Skin epidermis (tissue), 12 donors: ENCODE measurements around the gene TRIM4.
"Not testable (repeated sequence)": the region's sequence is repeated elsewhere in the genome, so short reads cannot be mapped to it uniquely, and the experiment has no call there.

Source experiments
- H3K27ac ChIP-seq, 21 experiments: fragments of 200-600 bp; sonication (generic) in 11 of 21; one replicate each; pipeline ENCODE4 v1.5.0; 2020; ENCODE audit warnings: mild to moderate bottlenecking in 3 of 21, inconsistent platforms in 2 of 21, moderate library complexity in 2 of 21
- H3K4me3 ChIP-seq, 7 experiments: fragments of 200-600 bp; sonication (generic) in 2 of 7; one replicate each; pipeline ENCODE4 v1.5.0; 2020; ENCODE audit warnings: inconsistent platforms in 2 of 7, mild to moderate bottlenecking in 2 of 7, moderate library complexity in 1 of 7

TRIM4 gene

DNA sequence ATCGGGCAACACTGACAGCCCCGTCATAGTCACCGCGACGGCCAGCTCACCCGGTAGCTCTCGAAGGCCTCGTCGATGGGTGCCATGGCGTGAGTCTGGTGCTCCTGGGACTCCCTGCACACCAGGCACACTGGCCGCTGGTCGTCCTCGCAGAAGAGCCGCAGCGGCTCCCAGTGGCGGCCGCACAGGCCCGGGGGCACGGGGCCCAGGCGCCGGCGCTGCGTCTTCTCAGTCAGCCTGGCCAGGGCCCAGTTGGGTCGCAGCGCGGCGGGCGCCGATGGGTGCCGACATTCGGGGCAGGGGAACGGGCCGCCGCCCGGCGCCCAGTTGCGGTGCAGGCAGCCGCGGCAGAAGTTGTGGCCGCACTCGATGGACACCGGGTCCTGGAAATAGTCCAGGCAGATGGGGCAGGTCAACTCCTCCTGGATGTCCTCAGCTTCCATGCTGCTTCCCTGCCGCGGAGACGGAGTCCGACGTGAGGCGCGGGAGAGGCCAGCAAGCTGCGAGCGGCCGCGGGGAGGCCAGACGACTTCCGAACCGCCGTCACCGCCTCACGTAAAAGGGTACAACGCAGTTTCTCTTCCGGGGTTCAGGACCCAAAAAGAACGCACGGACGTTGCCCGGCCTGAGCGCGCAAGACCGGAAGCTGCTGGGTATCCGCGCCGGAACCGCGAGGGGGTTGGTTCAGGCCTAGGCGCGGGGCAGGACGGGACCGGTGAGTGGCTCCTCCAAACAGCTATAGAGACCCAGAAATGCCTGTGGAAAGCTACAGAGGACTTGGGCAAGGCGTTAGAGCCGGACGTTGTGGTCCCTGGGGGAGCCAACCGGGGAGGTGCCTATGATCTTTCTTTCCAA, at the start of gene TRIM4:
TRIM4 (minus strand) TSS at position 572 of the 855 bp plus-strand sequence; CDS start at position 443, 129 bp downstream.
- peak within 1 kb of the TSS; percentile 24 to 98 (median 93) for H3K27ac ChIP-seq

GRCh38 chr7:99958564-99959227, 39.4 kb upstream of the TRIM4 start:
- Histone ChIP-seq H3K4me3 (no peak overlapping the region), H3K27ac (no peak overlapping the region)

More for the DNA sequence above, at the start of gene TRIM4:
- H3K4me3 ChIP-seq: peak within 1 kb of the TSS; percentile 75 to 98 (median 88)

- Histone ChIP-seq H3K27ac (no peak overlapping the region), H3K4me3 (no peak overlapping the region)
Measured at GRCh38 chr7:99955247-99955646, 35.9 kb upstream of the TRIM4 start.

DNA sequence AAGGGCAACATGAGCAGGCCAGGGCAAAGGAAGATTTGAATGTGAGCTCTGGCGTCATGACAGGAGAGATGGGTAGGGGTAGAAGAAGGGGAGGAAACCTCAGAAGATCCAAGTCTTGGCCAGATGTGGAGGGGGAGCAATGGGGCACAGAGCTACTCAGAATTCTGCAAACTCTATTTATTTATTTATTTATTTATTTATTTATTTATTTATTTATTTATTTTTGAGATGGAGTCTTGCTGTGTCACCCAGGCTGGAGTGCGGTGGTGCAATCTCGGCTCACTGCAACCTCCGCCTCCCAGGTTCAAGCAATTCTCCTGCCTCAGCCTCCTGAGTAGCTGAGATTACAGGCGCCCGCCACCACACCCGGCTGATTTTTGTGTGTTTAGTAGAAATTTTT, 35.3 kb upstream of the TRIM4 start:
- not testable (repeated sequence) for H3K27ac ChIP-seq, H3K4me3 ChIP-seq

- H3K27ac ChIP-seq: peak overlapping the region in 7 of 21 experiments; percentile 8 to 63 (median 31)
Measured at GRCh38 chr7:99953649-99954048, 34.3 kb upstream of the TRIM4 start.

GRCh38 chr7:99952649-99953048, 33.3 kb upstream of the TRIM4 start:
- H3K27ac ChIP-seq, H3K4me3 ChIP-seq: not testable (repeated sequence)

More at GRCh38 chr7:99953649-99954048, 34.3 kb upstream of the TRIM4 start:
- H3K4me3 ChIP-seq: no peak overlapping the region

DNA sequence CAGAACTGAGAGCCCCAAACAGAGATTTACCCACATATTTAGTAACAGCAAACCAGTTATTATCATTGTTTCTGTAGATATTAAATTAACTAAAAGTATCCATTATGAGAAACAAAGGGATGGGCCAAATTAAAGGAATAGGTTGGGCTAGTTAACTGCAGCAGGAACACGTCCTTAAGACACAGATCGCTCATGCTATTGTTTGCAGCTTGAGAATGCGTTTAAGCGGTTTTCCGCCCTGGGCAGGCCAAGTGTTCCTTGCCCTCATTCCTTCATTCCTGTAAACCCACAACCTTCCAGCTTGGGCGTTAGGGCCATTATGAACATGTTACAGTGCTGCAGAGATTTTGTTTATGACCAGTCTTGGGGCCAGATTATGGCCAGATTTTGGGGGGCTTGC, 31.5 kb upstream of the TRIM4 start:
- H3K27ac ChIP-seq, H3K4me3 ChIP-seq: not testable (repeated sequence)

GRCh38 chr7:99949645-99950228, 30.4 kb upstream of the TRIM4 start:
- Histone ChIP-seq H3K27ac (no peak overlapping the region), H3K4me3 (no peak overlapping the region)

DNA sequence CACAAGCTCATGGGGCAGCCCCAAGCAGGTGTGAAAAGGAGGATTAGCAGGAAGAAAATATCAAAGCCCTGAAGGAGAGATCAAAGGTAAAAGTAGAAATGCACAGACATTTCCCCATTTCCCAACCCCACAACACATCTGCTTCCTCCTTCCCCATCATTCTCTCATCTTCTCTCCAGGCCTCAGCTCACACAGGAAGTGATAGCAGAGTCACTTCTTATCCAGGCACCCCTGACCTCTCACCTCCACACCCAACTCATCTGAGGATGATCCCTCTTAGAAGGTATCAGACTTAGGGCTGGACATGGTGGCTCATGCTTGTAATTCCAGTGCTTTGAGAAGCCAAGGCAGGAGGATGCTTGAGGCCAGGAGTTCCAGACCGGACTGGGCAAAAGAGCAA, 28.3 kb upstream of the TRIM4 start:
- Histone ChIP-seq H3K27ac (no peak overlapping the region), H3K4me3 (no peak overlapping the region)

GRCh38 chr7:99944497-99945070, 25.3 kb upstream of the TRIM4 start:
- Histone ChIP-seq H3K27ac (peak overlapping the region in 3 of 21 experiments; percentile 4 to 49 (median 31)), H3K4me3 (no peak overlapping the region)

- H3K27ac ChIP-seq: peak overlapping the region in 4 of 21 experiments; percentile 15 to 49 (median 26)
- no peak overlapping the region for H3K4me3 ChIP-seq
Measured at GRCh38 chr7:99943641-99944496, 24.5 kb upstream of the TRIM4 start.

- H3K27ac ChIP-seq: no peak overlapping the region
- H3K4me3 ChIP-seq: no peak overlapping the region
Measured at GRCh38 chr7:99938296-99938695, 19.0 kb upstream of the TRIM4 start.

DNA sequence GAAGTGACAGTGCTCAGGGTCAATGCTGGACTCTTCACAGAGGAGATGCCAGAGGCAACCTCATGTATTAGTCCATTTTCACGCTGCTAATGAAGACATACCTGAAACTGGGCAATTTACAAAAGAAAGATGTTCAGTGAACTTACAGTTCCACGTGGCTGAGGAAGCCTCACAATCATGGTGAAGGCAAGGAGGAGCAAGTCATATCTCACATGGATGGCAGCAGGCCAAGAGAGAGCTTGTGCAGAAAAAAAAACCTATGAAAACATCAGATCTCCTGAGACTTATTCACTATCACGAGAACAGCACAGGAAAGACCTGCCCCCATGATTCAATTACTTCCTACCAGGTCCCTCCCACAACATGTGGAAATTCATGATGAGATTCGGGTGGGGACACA, 15.7 kb upstream of the TRIM4 start:
- not testable (repeated sequence) for H3K4me3 ChIP-seq, H3K27ac ChIP-seq

- H3K4me3 ChIP-seq: no peak overlapping the region
- H3K27ac ChIP-seq: no peak overlapping the region
Measured at GRCh38 chr7:99930376-99930775, 11.0 kb upstream of the TRIM4 start.

DNA sequence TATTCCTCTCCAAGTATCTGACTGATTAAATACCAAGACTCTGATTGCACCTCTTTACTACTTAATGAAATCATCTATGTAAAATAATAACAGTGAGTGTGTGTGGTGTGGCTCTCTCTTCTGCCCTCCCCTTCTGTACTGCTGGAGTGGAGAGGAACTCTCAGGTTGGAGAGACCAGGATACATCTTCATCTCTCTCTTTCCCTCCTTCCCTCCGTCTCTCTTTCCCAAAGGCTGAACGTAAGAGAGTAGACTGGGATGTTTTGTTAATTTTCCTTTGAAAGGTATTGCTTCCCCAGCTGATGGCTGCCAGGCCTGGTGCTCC, 10.4 kb upstream of the TRIM4 start:
- H3K4me3 ChIP-seq: peak overlapping the region in 2 of 7 experiments; percentile 19 to 23
- H3K27ac ChIP-seq: peak overlapping the region in 4 of 21 experiments; percentile 2 to 36 (median 10)

- Histone ChIP-seq H3K27ac (peak within 1 kb of the TSS in 7 of 21 experiments; percentile 2 to 38 (median 36)), H3K4me3 (peak within 1 kb of the TSS in 6 of 7 experiments; percentile 3 to 23 (median 16))
Measured at GRCh38 chr7:99928994-99929729, 9.8 kb upstream of the TRIM4 start, which contains the start of gene GJC3. Gene GJC3, minus strand, starts transcription at chr7:99929620. Its CDS starts 0 bp downstream, at chr7:99929620.

GRCh38 chr7:99928188-99928587, 8.9 kb upstream of the TRIM4 start:
- H3K4me3 ChIP-seq: no peak overlapping the region
- H3K27ac ChIP-seq: no peak overlapping the region

DNA sequence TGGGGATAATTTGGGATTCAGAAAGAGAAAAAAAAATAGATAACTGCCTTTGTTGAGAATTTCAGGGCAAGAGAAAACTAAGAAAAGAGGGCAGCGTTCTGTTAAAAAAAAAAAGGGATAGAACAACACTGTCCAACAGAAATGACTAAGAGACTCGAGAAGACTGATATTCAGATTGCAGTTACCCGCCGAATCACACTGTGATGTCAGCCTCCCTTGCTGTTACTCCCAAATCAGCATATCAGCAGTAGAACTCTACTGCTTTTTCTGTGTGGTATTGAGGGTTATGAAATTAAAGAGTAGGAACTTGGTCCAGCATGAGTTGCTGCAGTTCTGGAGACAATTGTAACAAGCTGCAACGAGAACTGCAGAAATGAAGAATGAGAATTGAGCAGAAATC, 8.2 kb upstream of the TRIM4 start:
- no peak overlapping the region for H3K27ac ChIP-seq

GRCh38 chr7:99926321-99926720, 7.0 kb upstream of the TRIM4 start:
- H3K27ac ChIP-seq: no peak overlapping the region

More for the DNA sequence above, 8.2 kb upstream of the TRIM4 start:
- no peak overlapping the region for H3K4me3 ChIP-seq

More at GRCh38 chr7:99926321-99926720, 7.0 kb upstream of the TRIM4 start:
- H3K4me3 ChIP-seq: no peak overlapping the region
